Measurements from ENCODE around the gene PDXK. TPM values are rescaled to one million over a fixed set of nuclear protein-coding genes. Genes with fewer than 3 reads are reported as not detected.

The PDXK gene
- total and polyA plus RNA-seq, 2 of the 13 experiments (the other 11 are each of a cell fraction or from before 2014, with no cell fraction given): 114 to 184 TPM

- TF ChIP-seq BRCA1 (CRISPR knock-in tag; IDR thresholded peaks at IDR 0.05) (no peak), REPIN1 (CRISPR knock-in tag; IDR thresholded peaks at IDR 0.05; ENCODE audit: borderline replicate concordance, low read depth) (peak; percentile 84; the same call in 1 of the 2 replicates), KDM5A (IDR thresholded peaks at IDR 0.05; ENCODE audit: borderline replicate concordance, low read length) (no peak), ZIK1 (CRISPR knock-in tag; IDR thresholded peaks at IDR 0.05; ENCODE audit: borderline replicate concordance, low read depth) (0 out of 2 replicates have a peak, but pooled peaks have one; percentile 58), MEIS1 (CRISPR knock-in tag; IDR thresholded peaks at IDR 0.05; ENCODE audit: borderline replicate concordance) (peak; percentile 82; the same call in 1 of the 2 replicates), ZNF121 (CRISPR knock-in tag; IDR thresholded peaks at IDR 0.05) (peak; percentile 87; the same call in 1 of the 2 replicates), ZNF788 (CRISPR knock-in tag; IDR thresholded peaks at IDR 0.05; ENCODE audit: borderline replicate concordance) (peak; percentile 81; the same call in 1 of the 2 replicates), EP300 (IDR thresholded peaks at IDR 0.05; ENCODE audit: low read depth in 2 of 2, low read length in 2 of 2) (peak; percentile 58 to 83; a peak in 3 of 4 replicates), EP300 (CRISPR knock-in tag; IDR thresholded peaks at IDR 0.05; ENCODE audit: borderline replicate concordance) (peak; percentile 61; the same call in 1 of the 2 replicates), MXD4 (CRISPR knock-in tag; IDR thresholded peaks at IDR 0.05) (peak; percentile 39; the same call in 1 of the 2 replicates), HBP1 (CRISPR knock-in tag; IDR thresholded peaks at IDR 0.05; ENCODE audit: low read depth) (0 out of 2 replicates have a peak, but pooled peaks have one; percentile 53), ZNF275 (CRISPR knock-in tag; IDR thresholded peaks at IDR 0.05; ENCODE audit: borderline replicate concordance) (no peak), ASH2L (IDR thresholded peaks at IDR 0.05; ENCODE audit: insufficient read length, low read depth, low read length) (peak; percentile 57), KAT8 (CRISPR knock-in tag; IDR thresholded peaks at IDR 0.05) (peak; percentile 86), CENPT (CRISPR knock-in tag; IDR thresholded peaks at IDR 0.05; ENCODE audit: low read depth) (no peak), ZMYM4 (CRISPR knock-in tag; IDR thresholded peaks at IDR 0.05) (peak; percentile 62; the same call in 1 of the 2 replicates), DNMT3B (CRISPR knock-in tag; conservative IDR thresholded peaks at IDR 0.05) (peak; percentile 64; the same call in 1 of the 2 replicates), TARDBP (CRISPR knock-in tag; IDR thresholded peaks at IDR 0.05) (peak; percentile 98), CENPX (CRISPR knock-in tag; IDR thresholded peaks at IDR 0.05) (no peak), ZC3H13 (CRISPR knock-in tag; IDR thresholded peaks at IDR 0.05) (0 out of 2 replicates have a peak, but pooled peaks have one; percentile 63), MYNN (CRISPR knock-in tag; IDR thresholded peaks at IDR 0.05; ENCODE audit: low read depth) (0 out of 2 replicates have a peak, but pooled peaks have one; percentile 71), HNF1A (IDR thresholded peaks at IDR 0.05; ENCODE audit: low read depth) (no peak; the same call in 1 of the 2 replicates), HNF1A (CRISPR knock-in tag; IDR thresholded peaks at IDR 0.05; ENCODE audit: borderline replicate concordance) (peak; percentile 72; the same call in 1 of the 2 replicates)
Observed at GRCh38 chr21:43783098-43783700, 64.3 kb downstream of the PDXK start (continued).

All from HepG2 (cell line).